PC-3 (cell line): ENCODE data around the gene RAB12. TPM values are rescaled to one million over a fixed set of nuclear protein-coding genes. Genes with fewer than 3 reads are reported as not detected.

Experiments
- ATAC-seq: fragments of 200-7000 bp; cut with Tn5 transposase; 2 replicates; pipeline ENCODE4 v1.9.1; 2020; ENCODE audit warnings: mild to moderate bottlenecking, moderate library complexity
- BruUV-seq: library from RNA; stranded (reverse); fragments of 400-500 nt; replicated peaks from 2 replicates; lab custom pipeline; 2021; lab: Mats Ljungman, UMichigan
- CTCF ChIA-PET: fragments of 300-600 bp; sonication (Branson Sonifier 250); formaldehyde crosslinking; loops from one replicate; lab custom pipeline; 2022; ENCODE audit warnings: antibody characterized with exemption; lab: Charles Lee
- POLR2A ChIA-PET: fragments of 300-600 bp; sonication (Branson Sonifier 250); formaldehyde crosslinking; loops from one replicate; lab custom pipeline; 2022; ENCODE audit warnings: antibody characterized with exemption; ENCODE audit not compliant: unreplicated experiment; lab: Charles Lee
- DNase-seq: peaks from one replicate; pipeline ENCODE4 v3.0.0-alpha.2; 2015
- H2AFZ ChIP-seq: fragments of 300-600 bp; sonication (generic); 2 replicates; pipeline ENCODE4 v1.6.0; 2016; ENCODE audit warnings: antibody characterized with exemption, low read length
- H3F3A ChIP-seq: fragments of 300-600 bp; sonication (generic); one replicate; pipeline ENCODE4 v1.6.0; 2017; ENCODE audit warnings: antibody characterized with exemption, low read length, control low read depth, mild to moderate bottlenecking; ENCODE audit not compliant: unreplicated experiment
- H3K27ac ChIP-seq: fragments of 300-600 bp; sonication (generic); 2 replicates; pipeline ENCODE4 v1.5.1; 2016; ENCODE audit warnings: mild to moderate bottlenecking, low read length
- H3K27me3 ChIP-seq: fragments of 300-600 bp; sonication (generic); 2 replicates; pipeline ENCODE4 v1.6.1; 2016; ENCODE audit warnings: low read length, mixed read lengths
- H3K36me3 ChIP-seq: fragments of 300-600 bp; sonication (generic); 2 replicates; pipeline ENCODE4 v1.6.1; 2016; ENCODE audit warnings: low read depth, mixed run types, low read length, mixed read lengths
- H3K4me1 ChIP-seq: fragments of 300-600 bp; sonication (generic); 2 replicates; pipeline ENCODE4 v1.5.1; 2016; ENCODE audit warnings: low read length; ENCODE audit not compliant: insufficient read depth
- H3K4me2 ChIP-seq: fragments of 300-600 bp; sonication (generic); 2 replicates; pipeline ENCODE4 v1.6.0; 2016; ENCODE audit warnings: low read length
- H3K4me3 ChIP-seq: fragments of 300-600 bp; sonication (generic); 2 replicates; pipeline ENCODE4 v1.5.1; 2016; ENCODE audit warnings: mild to moderate bottlenecking, low read length, mixed read lengths
- H3K79me2 ChIP-seq: fragments of 300-600 bp; sonication (generic); 2 replicates; pipeline ENCODE4 v1.6.1; 2017; ENCODE audit warnings: low read length, mixed read lengths
- H3K9ac ChIP-seq: fragments of 300-600 bp; sonication (generic); 2 replicates; pipeline ENCODE4 v1.6.0; 2016; ENCODE audit warnings: mild to moderate bottlenecking, low read length
- H3K9me2 ChIP-seq: fragments of 300-600 bp; sonication (generic); replicated peaks from 2 replicates; pipeline ENCODE4 v1.6.1; 2016; ENCODE audit warnings: mixed run types, low read length, mixed read lengths
- H3K9me3 ChIP-seq: fragments of 300-600 bp; sonication (generic); 2 replicates; pipeline ENCODE4 v1.6.1; 2016; ENCODE audit warnings: low read length, mixed read lengths
- H4K20me1 ChIP-seq: fragments of 300-600 bp; sonication (generic); 2 replicates; pipeline ENCODE4 v1.6.1; 2016; ENCODE audit warnings: low read length, mixed read lengths
- EZH2 ChIP-seq: fragments of 300-600 bp; sonication (generic); IDR thresholded peaks from one replicate; pipeline ENCODE4 v1.6.1; 2017; ENCODE audit warnings: antibody characterized with exemption, mild to moderate bottlenecking, low read length; ENCODE audit not compliant: unreplicated experiment
- EZH2phosphoT487 ChIP-seq: fragments of 300-600 bp; sonication (generic); IDR thresholded peaks from 2 replicates; pipeline ENCODE4 v1.6.1; 2018; ENCODE audit warnings: mild to moderate bottlenecking, antibody characterized with exemption, low read length, borderline replicate concordance
- intact Hi-C: fragments of 100-400 bp; cut with micrococcal nuclease; formaldehyde crosslinking; loops from 2 replicates; pipeline ENCODE4 v1.9.0; 2023
- total RNA-seq: library from RNA; depleted of rRNA; stranded (reverse); fragments of >200 nt; gene quantifications from 2 replicates; pipeline ENCODE4 v1.2.3, GENCODE V29; 2014
- TF ChIP-seq, protein P1 (sequence below): fragments of 300-600 bp; sonication (generic); conservative IDR thresholded peaks from 2 replicates; pipeline ENCODE4 v1.5.1; 2017; ENCODE audit warnings: antibody characterized with exemption, low read depth, mild to moderate bottlenecking, low read length

RAB12 gene
- total RNA-seq, 1 experiment from 2014 or later, result 50.9 TPM

DNA sequence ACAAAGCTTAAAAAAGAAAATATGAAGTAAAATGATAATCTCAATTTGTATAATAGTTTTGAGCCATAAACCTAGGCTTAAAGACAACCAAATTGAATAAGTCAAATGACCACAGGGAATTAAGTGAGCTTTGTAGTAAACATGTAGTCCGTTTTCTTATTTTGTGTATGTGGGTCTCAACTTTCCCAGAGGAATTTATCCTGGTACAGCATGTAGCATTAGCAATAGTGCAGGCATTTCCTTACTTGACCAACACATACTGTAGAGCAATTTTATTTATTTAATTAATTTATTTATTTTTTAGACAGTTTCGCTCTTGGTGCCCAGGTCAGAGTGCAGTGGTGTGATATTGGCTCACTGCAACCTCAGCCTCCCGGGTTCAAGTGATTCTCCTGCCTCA, 58.6 kb downstream of the RAB12 start:
- Histone ChIP-seq H3K4me1 (peaks cover 24% of the 10 kb centered on the region), H3K4me3 (no peak overlapping the region), H4K20me1 (no peaks in the 10 kb centered on the region), H3K9ac (no peak overlapping the region), H3K9me3 (no peaks in the 10 kb centered on the region), H3K79me2 (no peaks in the 10 kb centered on the region), H3K36me3 (no peaks in the 10 kb centered on the region), H3K27ac (no peak overlapping the region), H3K4me2 (no peak overlapping the region), H3K9me2 (no peaks in the 10 kb centered on the region), H2AFZ (no peak overlapping the region), H3F3A (no peaks in the 10 kb centered on the region), H3K27me3 (no peaks in the 10 kb centered on the region)
- intact Hi-C loops, result loop anchor here (5.0 kb wide), 1 partner anchor 34 kb away; no protein-coding TSS in a partner anchor
- ChIA-PET CTCF (interaction anchor here (0.6 kb wide), 1 partner anchor 14 kb away, joined by 3 read pairs; no protein-coding TSS in a partner anchor), POLR2A (no interaction called here)
- DNase-seq (no peak), ATAC-seq (no peak)
- BruUV-seq, result no TSS peak
- no peak for TF ChIP-seq EZH2
- TF ChIP-seq, protein P1, sequence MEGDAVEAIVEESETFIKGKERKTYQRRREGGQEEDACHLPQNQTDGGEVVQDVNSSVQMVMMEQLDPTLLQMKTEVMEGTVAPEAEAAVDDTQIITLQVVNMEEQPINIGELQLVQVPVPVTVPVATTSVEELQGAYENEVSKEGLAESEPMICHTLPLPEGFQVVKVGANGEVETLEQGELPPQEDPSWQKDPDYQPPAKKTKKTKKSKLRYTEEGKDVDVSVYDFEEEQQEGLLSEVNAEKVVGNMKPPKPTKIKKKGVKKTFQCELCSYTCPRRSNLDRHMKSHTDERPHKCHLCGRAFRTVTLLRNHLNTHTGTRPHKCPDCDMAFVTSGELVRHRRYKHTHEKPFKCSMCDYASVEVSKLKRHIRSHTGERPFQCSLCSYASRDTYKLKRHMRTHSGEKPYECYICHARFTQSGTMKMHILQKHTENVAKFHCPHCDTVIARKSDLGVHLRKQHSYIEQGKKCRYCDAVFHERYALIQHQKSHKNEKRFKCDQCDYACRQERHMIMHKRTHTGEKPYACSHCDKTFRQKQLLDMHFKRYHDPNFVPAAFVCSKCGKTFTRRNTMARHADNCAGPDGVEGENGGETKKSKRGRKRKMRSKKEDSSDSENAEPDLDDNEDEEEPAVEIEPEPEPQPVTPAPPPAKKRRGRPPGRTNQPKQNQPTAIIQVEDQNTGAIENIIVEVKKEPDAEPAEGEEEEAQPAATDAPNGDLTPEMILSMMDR, result no peak
- TF ChIP-seq EZH2phosphoT487, result no peak

DNA sequence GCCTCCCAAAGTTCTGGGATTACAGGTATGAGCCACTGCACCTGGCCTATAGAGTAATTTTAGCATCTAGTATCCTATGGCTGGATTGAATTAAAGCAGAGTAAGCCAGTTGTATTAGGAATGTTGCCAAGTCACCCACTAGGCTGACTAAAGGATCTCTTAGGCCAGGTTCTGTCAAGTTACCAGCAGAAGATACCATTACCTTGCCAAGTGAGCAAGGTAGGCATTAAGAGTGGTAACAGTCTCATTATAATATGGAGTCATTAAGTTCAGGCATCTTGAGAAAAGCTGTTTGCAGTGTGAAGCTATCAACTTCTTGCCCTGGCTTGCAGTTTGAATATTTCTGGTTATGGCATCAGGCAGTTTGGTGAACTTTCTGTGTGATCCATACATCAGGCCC, 59.1 kb downstream of the RAB12 start:
- Histone ChIP-seq H2AFZ (no peak overlapping the region), H3K27me3 (no peaks in the 10 kb centered on the region), H3K4me1 (peaks cover 28% of the 10 kb centered on the region), H3K36me3 (no peaks in the 10 kb centered on the region), H3K9me3 (no peaks in the 10 kb centered on the region), H3F3A (no peaks in the 10 kb centered on the region), H3K4me3 (no peak overlapping the region), H3K9ac (no peak overlapping the region), H3K4me2 (no peak overlapping the region), H3K27ac (no peak overlapping the region), H3K9me2 (no peaks in the 10 kb centered on the region), H4K20me1 (no peaks in the 10 kb centered on the region), H3K79me2 (no peaks in the 10 kb centered on the region)
- DNase-seq, result no peak
- ATAC-seq, result no peak
- TF ChIP-seq EZH2, result no peak
- TF ChIP-seq, protein P1, result no peak
- TF ChIP-seq EZH2phosphoT487, result no peak
- CTCF ChIA-PET, result no interaction called here
- POLR2A ChIA-PET, result no interaction called here
- intact Hi-C loops, result loop anchor here (5.0 kb wide), 1 partner anchor 34 kb away; no protein-coding TSS in a partner anchor
- BruUV-seq, result no TSS peak

DNA sequence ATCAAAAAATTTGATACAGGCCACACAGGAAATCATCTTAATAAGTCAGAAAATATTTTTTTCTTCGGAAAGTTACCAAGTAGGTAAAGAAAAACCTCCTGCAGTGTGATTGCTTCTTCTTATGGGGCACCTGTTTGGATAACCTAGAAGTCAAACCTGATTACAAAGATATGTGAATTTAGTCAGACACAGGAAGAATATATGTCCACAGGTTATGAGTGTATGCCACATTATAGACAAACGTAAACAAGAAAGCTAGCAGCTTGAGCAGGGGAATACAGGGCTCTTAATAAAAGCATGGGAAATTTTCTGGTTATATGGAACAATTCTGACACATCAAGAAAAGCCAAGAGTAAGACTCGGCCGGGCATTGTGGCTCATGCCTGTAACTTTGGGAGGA, 60.3 kb downstream of the RAB12 start:
- H3K27me3 ChIP-seq, result no peaks in the 10 kb centered on the region
- POLR2A ChIA-PET, result interaction anchor here (0.6 kb wide), 2 partner anchors 33 to 318 kb away, joined by 3 to 12 read pairs; no protein-coding TSS in a partner anchor
- H2AFZ ChIP-seq, result no peak overlapping the region
- H3K9me3 ChIP-seq, result no peaks in the 10 kb centered on the region
- ATAC-seq (peak; percentile 31), DNase-seq (peak; percentile 61)
- H3K27ac ChIP-seq, result peak overlapping the region; percentile 13; the same call in 1 of the 2 replicates
- no peaks in the 10 kb centered on the region for H3K9me2 ChIP-seq
- CTCF ChIA-PET, result no interaction called here
- no peaks in the 10 kb centered on the region for H4K20me1 ChIP-seq
- H3K79me2 ChIP-seq, result no peaks in the 10 kb centered on the region
- peaks cover 40% of the 10 kb centered on the region for H3K4me1 ChIP-seq
- no TSS peak for BruUV-seq
- TF ChIP-seq EZH2phosphoT487 (no peak), EZH2 (no peak)
- TF ChIP-seq, protein P1, result no peak
- no peak overlapping the region for H3K9ac ChIP-seq
- H3F3A ChIP-seq, result no peaks in the 10 kb centered on the region
- H3K4me3 ChIP-seq, result no peak overlapping the region
- no peaks in the 10 kb centered on the region for H3K36me3 ChIP-seq
- H3K4me2 ChIP-seq, result no peak overlapping the region
- intact Hi-C loops, result loop anchor here (5.0 kb wide), 1 partner anchor 33 kb away; no protein-coding TSS in a partner anchor
